Activated CD8-positive, alpha-beta T cell treated with anti-CD3 and anti-CD28 coated beads for 36 hours (primary cell): ENCODE data around the gene SMPDL3B. TPM values are rescaled to one million over a fixed set of nuclear protein-coding genes. Genes with fewer than 3 reads are reported as not detected.

ENCODE experiments used
- ATAC-seq: fragments of 200-7000 bp; cut with Tn5 transposase; one replicate; pipeline ENCODE4 v1.10.0; 2021; ENCODE audit warnings: mild to moderate bottlenecking, moderate library complexity
- CTCF ChIA-PET: fragments of 350-600 bp; sonication (Branson Sonifier 250); formaldehyde crosslinking; loops from one replicate; lab custom pipeline; 2021; ENCODE audit warnings: antibody characterized with exemption; lab: Charles Lee
- POLR2A ChIA-PET: fragments of 350-600 bp; sonication (Branson Sonifier 250); formaldehyde crosslinking; loops from one replicate; lab custom pipeline; 2021; ENCODE audit warnings: antibody characterized with exemption; lab: Charles Lee
- DNase-seq: peaks from one replicate; pipeline ENCODE4 v3.0.0-alpha.2; 2020
- H3K27ac Mint-ChIP-seq: one replicate; pipeline ENCODE4 v1.8.0; 2021; ENCODE audit warnings: mild to moderate bottlenecking, mixed read lengths
- H3K27me3 Mint-ChIP-seq: one replicate; pipeline ENCODE4 v1.8.0; 2021; ENCODE audit warnings: mixed read lengths
- H3K36me3 Mint-ChIP-seq: one replicate; pipeline ENCODE4 v1.8.0; 2021; ENCODE audit warnings: low read depth, mixed read lengths
- H3K4me1 Mint-ChIP-seq: one replicate; pipeline ENCODE4 v1.8.0; 2021; ENCODE audit warnings: low read depth, mixed read lengths
- H3K4me3 Mint-ChIP-seq: one replicate; pipeline ENCODE4 v1.8.0; 2021; ENCODE audit warnings: mild to moderate bottlenecking, moderate library complexity, mixed read lengths
- H3K9me3 Mint-ChIP-seq: one replicate; pipeline ENCODE4 v1.8.0; 2021; ENCODE audit warnings: mixed read lengths
- CTCF ChIP-seq: fragments of 200-600 bp; IDR thresholded peaks from one replicate; pipeline ENCODE4 v1.8.0; 2022; ENCODE audit warnings: antibody characterized with exemption, mild to moderate bottlenecking
- intact Hi-C: fragments of 100-400 bp; cut with micrococcal nuclease; formaldehyde crosslinking; loops from one replicate; pipeline ENCODE4 v1.10.0; 2022
- total RNA-seq, 2 experiments: library from RNA; stranded (reverse); gene quantifications; one replicate each; pipeline ENCODE4 v1.2.3, GENCODE V29; 2021

The SMPDL3B gene, protein sequence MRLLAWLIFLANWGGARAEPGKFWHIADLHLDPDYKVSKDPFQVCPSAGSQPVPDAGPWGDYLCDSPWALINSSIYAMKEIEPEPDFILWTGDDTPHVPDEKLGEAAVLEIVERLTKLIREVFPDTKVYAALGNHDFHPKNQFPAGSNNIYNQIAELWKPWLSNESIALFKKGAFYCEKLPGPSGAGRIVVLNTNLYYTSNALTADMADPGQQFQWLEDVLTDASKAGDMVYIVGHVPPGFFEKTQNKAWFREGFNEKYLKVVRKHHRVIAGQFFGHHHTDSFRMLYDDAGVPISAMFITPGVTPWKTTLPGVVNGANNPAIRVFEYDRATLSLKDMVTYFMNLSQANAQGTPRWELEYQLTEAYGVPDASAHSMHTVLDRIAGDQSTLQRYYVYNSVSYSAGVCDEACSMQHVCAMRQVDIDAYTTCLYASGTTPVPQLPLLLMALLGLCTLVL
- under 1 TPM; 0.27 to 0.38 TPM for total RNA-seq

DNA sequence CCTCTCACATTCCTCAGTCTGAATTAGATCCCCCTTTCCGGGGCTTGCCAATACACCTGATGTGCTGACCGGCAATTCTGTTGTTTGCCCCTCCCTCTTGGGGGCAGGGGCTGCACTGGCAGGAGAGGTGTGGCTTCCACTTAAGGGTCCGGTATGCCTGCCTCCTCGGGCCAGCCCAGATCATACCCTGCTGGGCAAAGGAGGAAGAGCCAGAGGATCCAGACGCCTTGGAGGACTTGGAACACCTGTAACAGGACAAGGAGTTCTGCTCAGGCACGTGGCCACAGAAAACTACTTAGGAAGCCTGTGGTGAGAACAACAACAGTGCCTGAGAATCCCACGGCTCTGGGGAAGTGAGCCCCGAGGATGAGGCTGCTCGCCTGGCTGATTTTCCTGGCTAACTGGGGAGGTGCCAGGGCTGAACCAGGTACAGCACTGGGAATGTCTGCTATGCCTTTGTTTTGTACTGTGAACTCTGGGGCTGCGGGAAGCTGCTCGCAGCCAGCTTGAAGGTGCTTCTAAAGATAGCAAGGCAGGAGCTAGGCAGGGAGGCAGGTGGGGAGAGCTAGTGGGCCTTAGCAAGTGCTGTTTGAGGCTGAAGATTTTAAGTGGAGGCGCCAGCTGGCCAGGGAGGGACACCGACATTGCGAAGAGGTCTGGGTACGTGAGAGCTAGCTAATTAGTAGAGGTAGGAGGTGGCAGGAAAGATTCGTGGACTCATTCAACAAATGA, at the start of gene SMPDL3B:
TSS of gene SMPDL3B (plus strand) at position 183 of the 732 bp plus-strand sequence. CDS start at position 367, 184 bp downstream.
- intact Hi-C loops: no loop called here
- ChIA-PET POLR2A (no interaction called here), CTCF (interaction anchor here (1.3 to 1.5 kb wide), 2 partner anchors 37 to 77 kb away, joined by 3 read pairs; no protein-coding TSS in a partner anchor)
- peaks cover 9% of the 10 kb centered on the region for H3K4me1 Mint-ChIP-seq
- H3K4me3 Mint-ChIP-seq: peak within 1 kb of the TSS; percentile 62
- peaks cover 14% of the 10 kb centered on the region for H3K27me3 Mint-ChIP-seq
- H3K27ac Mint-ChIP-seq: no peak within 1 kb of the TSS
- no peak for DNase-seq
- TF ChIP-seq CTCF: no peak
- no peaks in the 10 kb centered on the region for H3K36me3 Mint-ChIP-seq
- ATAC-seq: peak; percentile 34
- no peaks in the 10 kb centered on the region for H3K9me3 Mint-ChIP-seq

- no peak for DNase-seq
Observed at GRCh38 chr1:27885114-27885528, 49.7 kb upstream of the SMPDL3B start.

DNA sequence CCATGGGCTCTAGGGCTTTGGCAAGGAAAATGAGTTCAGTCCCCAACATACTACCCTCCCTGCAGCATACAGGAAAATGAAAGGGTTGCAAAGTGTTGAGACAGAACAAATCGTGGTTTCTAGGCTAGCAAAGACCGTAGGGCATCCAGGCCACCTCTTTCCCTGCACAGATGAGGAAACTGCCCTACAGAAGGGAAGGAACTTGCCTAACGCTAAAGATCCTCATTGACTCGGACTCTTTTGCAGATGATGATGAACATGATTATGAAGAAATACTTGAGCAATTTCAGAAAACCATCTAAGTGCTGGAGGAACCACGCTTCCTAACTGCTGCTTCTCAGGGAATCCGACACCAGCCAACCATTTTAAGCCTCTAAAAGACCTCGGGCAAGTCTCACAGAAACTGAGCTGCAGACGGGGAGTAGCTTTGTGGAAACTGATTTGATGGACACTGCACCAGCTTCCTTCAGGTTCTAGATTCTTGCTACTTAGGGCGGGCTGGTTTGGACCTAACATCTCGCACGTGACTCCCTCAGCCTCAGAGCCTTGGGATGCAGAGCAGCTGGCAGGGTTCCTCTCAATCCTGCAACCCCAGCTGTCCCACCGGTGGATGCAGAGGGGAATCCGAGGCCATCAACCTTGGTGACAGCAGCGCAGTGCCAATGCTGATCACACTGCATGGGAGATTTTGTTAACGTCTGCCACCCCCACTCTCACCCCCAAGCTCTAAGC, 49.0 kb upstream of the SMPDL3B start:
- intact Hi-C loops: no loop called here
- Mint-ChIP-seq H3K4me1 (peaks cover 58% of the 10 kb centered on the region), H3K9me3 (no peaks in the 10 kb centered on the region), H3K27me3 (no peaks in the 10 kb centered on the region), H3K27ac (peak overlapping the region; percentile 83), H3K36me3 (peaks cover 51% of the 10 kb centered on the region), H3K4me3 (no peak overlapping the region)
- ChIA-PET CTCF (interaction anchor here (1.0 to 1.2 kb wide), 3 partner anchors 13 to 28 kb away, joined by 3 to 6 read pairs (median 6); partner anchors contain the start of gene THEMIS2), POLR2A (interaction anchor here (0.6 kb wide), 1 partner anchor 25 kb away, joined by 3 read pairs; no protein-coding TSS in a partner anchor)
- TF ChIP-seq CTCF: no peak
- ATAC-seq (no peak), DNase-seq (no peak)

More at GRCh38 chr1:27885114-27885528, 49.7 kb upstream of the SMPDL3B start:
- intact Hi-C loops: no loop called here
- no peak overlapping the region for H3K27ac Mint-ChIP-seq
- H3K4me3 Mint-ChIP-seq: no peak overlapping the region
- H3K9me3 Mint-ChIP-seq: no peaks in the 10 kb centered on the region
- POLR2A ChIA-PET: interaction anchor here (1.7 kb wide), 1 partner anchor 9 kb away, joined by 4 read pairs; no protein-coding TSS in a partner anchor
- no peak for ATAC-seq
- H3K4me1 Mint-ChIP-seq: peaks cover 54% of the 10 kb centered on the region
- H3K36me3 Mint-ChIP-seq: peaks cover 46% of the 10 kb centered on the region
- no peaks in the 10 kb centered on the region for H3K27me3 Mint-ChIP-seq
- TF ChIP-seq CTCF: no peak
- CTCF ChIA-PET: no interaction called here

DNA sequence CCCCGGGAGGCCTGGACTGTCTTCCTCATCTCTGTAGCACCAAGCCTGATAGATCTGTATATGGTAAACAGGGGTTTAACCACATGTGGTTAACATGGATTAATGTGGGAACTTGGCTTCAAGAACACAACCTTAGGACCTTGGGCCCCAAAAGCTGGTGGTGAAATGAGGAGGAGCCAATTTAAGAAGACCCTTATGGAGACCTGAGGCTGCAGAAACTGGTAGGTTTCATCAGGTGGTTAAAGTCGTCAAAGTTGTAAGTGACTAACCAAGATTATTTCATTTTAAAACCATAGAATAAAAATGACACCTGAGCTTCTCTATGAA, 48.5 kb upstream of the SMPDL3B start:
- intact Hi-C loops: no loop called here

More for the DNA sequence above, 48.5 kb upstream of the SMPDL3B start:
- Mint-ChIP-seq H3K4me3 (no peak overlapping the region), H3K36me3 (peaks cover 54% of the 10 kb centered on the region), H3K27ac (peak overlapping the region; percentile 83), H3K9me3 (no peaks in the 10 kb centered on the region), H3K4me1 (peaks cover 63% of the 10 kb centered on the region), H3K27me3 (no peaks in the 10 kb centered on the region)
- CTCF ChIA-PET: interaction anchor here (0.6 to 1.2 kb wide), 4 partner anchors 13 to 394 kb away, joined by 3 to 6 read pairs (median 5); partner anchors contain the start of gene THEMIS2
- TF ChIP-seq CTCF: no peak
- POLR2A ChIA-PET: interaction anchor here (0.6 kb wide), 1 partner anchor 24 kb away, joined by 3 read pairs; no protein-coding TSS in a partner anchor
- DNase-seq (no peak), ATAC-seq (no peak)
